ENCODE measurements around the gene BCAS3. TPM values are rescaled to one million over a fixed set of nuclear protein-coding genes. Genes with fewer than 3 reads are reported as not detected.
"Not testable (repeated sequence)": the region's sequence is repeated elsewhere in the genome, so short reads cannot be mapped to it uniquely, and the experiment has no call there.

BCAS3 gene
- polyA plus RNA-seq, 6 donors from 2014 or later, result 22.0 to 38.9 (median 24.5) TPM

- H3K9me3 Mint-ChIP-seq; H3K27me3 Mint-ChIP-seq; ATAC-seq (ENCODE audit: low read depth in 2 of 2); H3K27ac Mint-ChIP-seq; H3K4me1 Mint-ChIP-seq; DNase-seq; H3K4me3 Mint-ChIP-seq: not testable (repeated sequence)
- peaks cover 14% of the 10 kb centered on the region in 2 donors for H3K36me3 Mint-ChIP-seq
Observed at GRCh38 chr17:61042348-61042747, 364.7 kb downstream of the BCAS3 start.

DNA sequence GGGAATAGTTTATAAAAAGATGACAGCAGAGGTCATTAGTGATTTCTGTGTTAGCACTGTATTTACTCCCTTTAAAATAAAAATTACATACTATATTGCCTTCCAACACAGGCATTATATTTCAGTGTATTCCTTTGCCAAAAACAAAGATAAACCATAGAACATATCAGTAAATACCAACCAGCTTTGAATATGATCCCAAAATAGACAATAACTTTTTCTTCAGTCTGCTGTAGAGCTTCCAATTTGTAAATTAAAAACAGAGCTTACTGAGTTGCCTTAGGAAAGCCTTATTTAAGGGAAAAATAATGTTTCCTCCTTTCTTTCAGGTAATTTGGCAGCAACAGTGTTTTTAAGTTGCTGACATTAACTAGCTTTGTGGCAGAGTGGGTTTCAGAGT is 369.9 kb downstream of the BCAS3 start:
- no peaks in the 10 kb centered on the region for H3K27me3 Mint-ChIP-seq
- no peak for DNase-seq
- H3K4me3 Mint-ChIP-seq, result no peak overlapping the region
- ATAC-seq (ENCODE audit: low read depth in 2 of 2), result no peak
- no peaks in the 10 kb centered on the region for H3K4me1 Mint-ChIP-seq
- H3K9me3 Mint-ChIP-seq, result no peaks in the 10 kb centered on the region
- no peak overlapping the region for H3K27ac Mint-ChIP-seq
- no peaks in the 10 kb centered on the region for H3K36me3 Mint-ChIP-seq

DNA sequence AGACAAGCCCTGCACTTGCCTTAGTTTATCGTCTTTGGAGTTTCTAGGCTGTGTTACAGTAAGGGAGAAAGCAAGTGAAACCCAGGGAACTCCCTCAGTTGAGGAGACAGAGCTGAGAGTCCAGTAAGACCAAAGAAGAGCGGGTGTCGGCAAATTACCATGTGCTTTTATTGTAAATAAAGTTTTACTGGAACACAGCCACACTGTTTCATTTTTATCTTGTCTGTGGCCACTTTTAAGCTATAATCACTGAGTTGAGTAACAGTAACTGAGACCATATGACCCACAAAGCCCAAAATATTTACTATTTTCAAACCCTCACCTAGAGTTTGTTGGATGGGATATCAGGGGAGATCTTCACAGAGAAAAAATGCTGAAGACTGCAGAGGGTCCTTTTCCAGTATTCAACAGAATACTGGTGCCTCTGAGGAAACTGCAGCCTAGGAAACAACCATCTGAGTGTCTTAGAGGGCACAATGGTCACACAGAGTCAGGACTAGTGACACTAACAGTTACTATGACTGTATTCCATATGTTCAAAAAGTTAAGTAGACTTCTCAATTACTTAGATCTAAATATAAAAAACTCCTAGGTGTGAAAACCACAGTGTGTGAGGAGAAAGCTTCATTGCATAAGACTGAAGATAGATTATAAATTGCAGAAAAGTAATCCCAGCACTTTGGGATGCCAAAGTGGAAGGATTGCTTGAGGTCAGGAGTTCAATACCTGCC is 370.9 kb downstream of the BCAS3 start:
- H3K9me3 Mint-ChIP-seq, result no peaks in the 10 kb centered on the region
- H3K4me3 Mint-ChIP-seq, result no peak overlapping the region
- no peaks in the 10 kb centered on the region for H3K36me3 Mint-ChIP-seq
- peak overlapping the region in 3 of 6 donors; percentile 16 to 56 (median 44) for H3K27ac Mint-ChIP-seq
- no peaks in the 10 kb centered on the region for H3K4me1 Mint-ChIP-seq
- ATAC-seq (ENCODE audit: low read depth in 2 of 2), result no peak
- H3K27me3 Mint-ChIP-seq, result no peaks in the 10 kb centered on the region
- no peak for DNase-seq

GRCh38 chr17:61053469-61053868 is 375.8 kb downstream of the BCAS3 start:
- H3K27ac Mint-ChIP-seq, result no peak overlapping the region
- no peak for ATAC-seq (ENCODE audit: low read depth in 2 of 2)

GRCh38 chr17:61054436-61054835 is 376.8 kb downstream of the BCAS3 start:
- Mint-ChIP-seq H3K27me3 (no peaks in the 10 kb centered on the region), H3K27ac (no peak overlapping the region), H3K36me3 (no peaks in the 10 kb centered on the region), H3K4me3 (no peak overlapping the region), H3K4me1 (no peaks in the 10 kb centered on the region), H3K9me3 (no peaks in the 10 kb centered on the region)
- DNase-seq (no peak), ATAC-seq (ENCODE audit: low read depth in 2 of 2) (no peak)

More at GRCh38 chr17:61053469-61053868, 375.8 kb downstream of the BCAS3 start:
- Mint-ChIP-seq H3K4me1 (no peaks in the 10 kb centered on the region), H3K27me3 (no peaks in the 10 kb centered on the region), H3K36me3 (no peaks in the 10 kb centered on the region), H3K4me3 (no peak overlapping the region), H3K9me3 (no peaks in the 10 kb centered on the region)
- no peak for DNase-seq

DNA sequence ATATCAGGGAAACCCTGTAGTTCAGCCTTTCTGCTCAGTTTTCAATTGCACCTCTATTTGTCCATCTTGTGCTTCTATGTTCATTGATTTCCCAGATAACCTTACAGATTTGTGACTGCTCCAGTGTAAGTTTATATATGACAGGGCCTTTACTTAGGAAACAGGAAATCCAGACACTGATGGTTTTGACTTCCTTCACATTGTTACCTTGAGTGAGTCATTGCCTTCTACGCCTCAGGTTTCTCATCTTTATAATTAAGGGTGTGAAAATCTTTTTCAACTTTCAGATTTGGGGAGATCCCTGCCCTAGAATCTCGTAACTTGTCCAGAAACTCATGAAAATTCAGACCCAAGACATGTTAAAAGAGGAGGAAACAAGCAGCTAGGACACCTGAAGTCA is 379.6 kb downstream of the BCAS3 start:
- ATAC-seq (ENCODE audit: low read depth in 2 of 2), result no peak
- Mint-ChIP-seq H3K36me3 (no peaks in the 10 kb centered on the region), H3K27me3 (no peaks in the 10 kb centered on the region), H3K4me3 (no peak overlapping the region), H3K4me1 (no peaks in the 10 kb centered on the region), H3K27ac (peak overlapping the region in 1 of 6 donors; percentile 7), H3K9me3 (peaks cover 0 to 2% (median 0%) of the 10 kb centered on the region in 7 donors)
- DNase-seq, result no peak

DNA sequence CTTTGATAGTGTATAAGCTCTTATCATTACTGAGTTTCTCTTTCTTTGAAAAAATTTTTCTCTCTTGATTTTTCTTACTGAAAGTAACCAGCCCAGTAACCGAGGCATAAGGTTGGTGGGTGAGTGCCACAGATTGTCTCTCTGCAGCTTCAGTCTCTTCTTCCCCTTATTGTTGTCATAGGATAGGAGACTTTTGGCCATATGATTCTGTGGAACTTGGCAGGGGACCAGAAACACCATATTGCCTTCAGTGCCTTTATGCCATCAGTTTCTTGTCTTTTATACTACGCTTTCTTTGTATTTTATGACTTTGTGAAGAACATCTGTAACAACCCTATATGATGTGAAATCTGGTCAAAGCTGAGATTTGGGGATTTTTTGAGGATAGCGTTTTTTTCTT is 380.4 kb downstream of the BCAS3 start:
- H3K9me3 Mint-ChIP-seq, result peaks cover 0 to 2% (median 0%) of the 10 kb centered on the region in 7 donors
- no peak for ATAC-seq (ENCODE audit: low read depth in 2 of 2)

DNA sequence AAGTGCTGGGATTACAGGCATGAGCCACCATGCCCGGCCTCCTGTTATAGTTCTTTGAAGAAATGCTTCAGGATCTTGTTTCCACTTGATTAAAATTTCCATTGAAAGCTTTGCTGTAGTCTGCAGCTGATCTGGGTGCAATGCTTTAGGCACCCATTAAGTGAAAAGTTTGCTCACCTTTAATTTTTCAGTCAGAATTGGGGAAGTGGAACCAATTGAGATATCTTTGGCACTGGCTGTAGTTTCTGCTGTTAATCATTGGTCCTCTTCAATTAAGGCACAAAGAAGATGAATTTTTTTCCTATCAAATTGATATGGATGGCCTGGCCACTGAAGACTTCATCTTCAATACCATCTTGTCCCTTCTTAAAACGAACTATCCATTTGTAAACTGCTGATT is 385.9 kb downstream of the BCAS3 start:
- peaks cover 0 to 2% (median 0%) of the 10 kb centered on the region in 7 donors for H3K9me3 Mint-ChIP-seq
- H3K4me3 Mint-ChIP-seq, result no peak overlapping the region
- peaks cover 0 to 15% (median 7%) of the 10 kb centered on the region in 3 donors for H3K4me1 Mint-ChIP-seq
- no peak for DNase-seq
- H3K27me3 Mint-ChIP-seq, result no peaks in the 10 kb centered on the region
- peaks cover 0 to under 1% of the 10 kb centered on the region in 2 donors for H3K36me3 Mint-ChIP-seq
- H3K27ac Mint-ChIP-seq, result no peak overlapping the region
- ATAC-seq (ENCODE audit: low read depth in 2 of 2), result no peak

More for the DNA sequence above, 380.4 kb downstream of the BCAS3 start:
- no peaks in the 10 kb centered on the region for H3K27me3 Mint-ChIP-seq
- DNase-seq, result no peak
- peak overlapping the region in 1 of 6 donors; percentile 11 for H3K27ac Mint-ChIP-seq
- no peaks in the 10 kb centered on the region for H3K4me1 Mint-ChIP-seq
- no peaks in the 10 kb centered on the region for H3K36me3 Mint-ChIP-seq
- no peak overlapping the region for H3K4me3 Mint-ChIP-seq

DNA sequence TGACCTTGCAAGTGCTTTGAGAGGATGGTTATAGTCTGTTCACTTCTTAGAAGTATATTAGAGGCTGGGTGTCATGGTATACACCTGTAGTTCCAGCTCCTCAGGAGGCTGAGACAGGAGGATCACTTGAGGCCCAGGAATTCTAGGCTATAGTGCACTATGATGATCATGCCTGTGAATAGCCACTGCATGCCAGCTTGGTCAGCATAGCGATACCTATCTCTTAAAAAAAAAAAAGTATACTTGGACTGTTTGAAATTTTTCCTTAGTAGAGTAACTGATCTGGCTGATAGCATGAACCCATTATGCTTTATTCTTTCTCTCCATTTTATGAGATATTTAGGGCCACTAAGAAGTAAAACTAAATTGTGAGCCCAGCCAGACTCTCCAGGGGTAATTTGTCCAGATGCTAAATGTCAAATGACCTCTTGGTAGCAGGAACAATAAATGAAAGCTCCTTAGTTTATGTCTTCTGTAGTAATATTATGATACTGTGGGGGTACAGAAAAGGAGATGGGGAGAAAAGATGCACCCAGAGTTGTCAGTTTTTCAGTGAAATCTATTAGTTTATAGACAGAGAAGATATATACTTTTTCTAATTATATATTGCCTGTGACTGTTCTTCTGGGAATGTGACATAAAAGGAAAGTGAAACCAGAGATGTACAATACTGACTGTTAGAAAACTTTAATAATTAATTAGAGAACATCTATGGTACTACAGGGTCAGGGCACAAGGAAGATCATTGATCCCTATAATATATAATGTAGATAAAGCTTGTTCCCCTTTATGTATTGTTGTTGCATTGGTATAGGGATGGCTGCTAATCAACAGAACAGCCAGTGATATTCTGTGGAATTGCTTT is 386.7 kb downstream of the BCAS3 start:
- no peaks in the 10 kb centered on the region for H3K27me3 Mint-ChIP-seq
- DNase-seq (no peak), ATAC-seq (ENCODE audit: low read depth in 2 of 2) (no peak)
- peaks cover 0 to 4% (median 0%) of the 10 kb centered on the region in 7 donors for H3K9me3 Mint-ChIP-seq
- peaks cover 0 to 8% of the 10 kb centered on the region in 2 donors for H3K36me3 Mint-ChIP-seq
- H3K4me1 Mint-ChIP-seq, result peaks cover 0 to 15% (median 7%) of the 10 kb centered on the region in 3 donors
- H3K4me3 Mint-ChIP-seq, result no peak overlapping the region
- peak overlapping the region in 1 of 6 donors; percentile 30 for H3K27ac Mint-ChIP-seq

DNA sequence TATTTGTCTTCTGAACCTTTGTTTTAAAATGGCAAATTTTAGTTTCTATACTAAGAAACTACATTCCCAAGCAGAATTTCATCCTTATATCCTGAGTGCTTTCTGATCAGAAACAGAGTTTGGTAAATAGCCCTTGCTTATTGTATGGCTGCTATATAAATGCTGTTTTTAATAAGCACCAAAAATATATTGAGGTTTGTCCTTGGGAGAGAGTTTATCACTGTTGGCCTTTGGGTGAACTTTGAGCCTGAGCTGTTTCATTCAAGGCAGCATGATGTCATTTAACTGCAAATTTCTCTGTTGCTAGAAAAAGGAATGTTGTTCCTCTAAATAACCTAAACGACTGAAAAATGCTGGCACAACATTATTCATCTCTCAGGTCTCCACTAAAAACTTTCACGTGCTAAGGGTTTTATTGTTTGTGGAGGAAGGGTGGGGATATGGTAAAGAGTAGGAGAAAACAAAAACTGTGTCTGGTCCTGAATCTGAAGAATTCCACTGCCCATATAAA is 387.7 kb downstream of the BCAS3 start:
- no peak overlapping the region for H3K4me3 Mint-ChIP-seq
- ATAC-seq (ENCODE audit: low read depth in 2 of 2) (no peak), DNase-seq (no peak)
- H3K36me3 Mint-ChIP-seq, result peaks cover 0 to 9% of the 10 kb centered on the region in 2 donors
- H3K27ac Mint-ChIP-seq, result no peak overlapping the region
- no peaks in the 10 kb centered on the region for H3K27me3 Mint-ChIP-seq
- peaks cover 0 to 15% (median 7%) of the 10 kb centered on the region in 3 donors for H3K4me1 Mint-ChIP-seq
- H3K9me3 Mint-ChIP-seq, result peaks cover 0 to 4% (median 0%) of the 10 kb centered on the region in 7 donors

DNA sequence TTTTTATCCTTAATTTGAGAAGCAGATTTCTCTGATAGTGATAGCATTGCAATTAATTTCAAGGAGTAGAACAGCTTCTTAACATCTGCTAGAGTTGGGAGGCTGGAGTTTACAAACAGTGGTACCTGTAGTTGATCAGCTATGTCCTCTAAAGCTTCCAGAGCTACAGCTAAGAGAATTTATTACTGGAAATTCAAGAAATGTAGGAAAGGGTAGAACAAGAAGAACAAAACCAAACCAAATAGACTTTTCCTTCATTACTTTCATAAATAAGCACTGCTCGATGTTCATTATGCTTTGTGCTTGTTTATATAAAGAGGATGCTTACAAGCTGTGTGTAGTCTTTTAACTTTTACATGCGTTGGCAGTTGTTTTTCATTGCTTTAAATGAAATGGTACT is 388.4 kb downstream of the BCAS3 start:
- Mint-ChIP-seq H3K9me3 (peaks cover 0 to 4% (median 0%) of the 10 kb centered on the region in 7 donors), H3K4me3 (no peak overlapping the region), H3K27ac (no peak overlapping the region), H3K4me1 (peaks cover 0 to 15% (median 7%) of the 10 kb centered on the region in 3 donors), H3K36me3 (peaks cover 0 to 9% of the 10 kb centered on the region in 2 donors), H3K27me3 (no peaks in the 10 kb centered on the region)
- DNase-seq (no peak), ATAC-seq (ENCODE audit: low read depth in 2 of 2) (no peak)

DNA sequence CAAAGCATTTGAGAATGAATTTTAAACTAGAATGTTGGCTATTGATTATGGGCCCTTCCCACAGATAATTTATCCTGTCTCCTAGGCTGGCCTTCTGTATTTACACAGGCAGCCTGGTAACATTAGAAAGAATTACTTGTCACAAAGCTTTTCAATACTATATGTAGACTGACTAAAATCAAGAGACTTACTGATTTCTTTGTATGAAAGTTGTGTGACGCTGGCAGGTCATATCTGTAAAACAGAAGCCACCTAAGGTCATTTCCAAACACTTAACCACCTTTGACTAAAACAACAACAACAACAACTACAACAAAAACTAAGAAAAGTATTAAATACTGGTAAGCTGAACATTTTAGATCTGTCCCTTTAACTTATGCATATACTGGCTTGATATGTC is 393.0 kb downstream of the BCAS3 start:
- DNase-seq (no peak), ATAC-seq (ENCODE audit: low read depth in 2 of 2) (no peak)
- Mint-ChIP-seq H3K36me3 (peaks cover 0 to 9% of the 10 kb centered on the region in 2 donors), H3K9me3 (peaks cover 0 to 4% (median 0%) of the 10 kb centered on the region in 7 donors), H3K4me3 (no peak overlapping the region), H3K27ac (no peak overlapping the region), H3K27me3 (no peaks in the 10 kb centered on the region), H3K4me1 (no peaks in the 10 kb centered on the region)

GRCh38 chr17:61072648-61073047 is 395.0 kb downstream of the BCAS3 start:
- Mint-ChIP-seq H3K27ac (peak overlapping the region in 1 of 6 donors; percentile 17), H3K36me3 (peaks cover 6 to 9% of the 10 kb centered on the region in 2 donors), H3K4me1 (no peaks in the 10 kb centered on the region), H3K27me3 (no peaks in the 10 kb centered on the region), H3K4me3 (no peak overlapping the region), H3K9me3 (peaks cover 0 to 4% (median 0%) of the 10 kb centered on the region in 7 donors)
- DNase-seq, result no peak
- ATAC-seq (ENCODE audit: low read depth in 2 of 2), result no peak
